Activated B cell treated with CpG ODN at 0.5 μM for 24 hours (primary cell): Measurements from ENCODE around the gene CASQ2. TPM values are rescaled to one million over a fixed set of nuclear protein-coding genes. Genes with fewer than 3 reads are reported as not detected.

Experiments
- ATAC-seq: fragments of 200-7000 bp; cut with Tn5 transposase; one replicate; pipeline ENCODE4 v1.10.0; 2021; ENCODE audit warnings: low read depth, mild to moderate bottlenecking, moderate library complexity
- CTCF ChIA-PET: fragments of 350-600 bp; sonication (Branson Sonifier 250); formaldehyde crosslinking; loops from one replicate; lab custom pipeline; 2021; ENCODE audit warnings: antibody characterized with exemption; lab: Charles Lee
- POLR2A ChIA-PET: fragments of 350-600 bp; sonication (Branson Sonifier 250); formaldehyde crosslinking; loops from one replicate; lab custom pipeline; 2021; ENCODE audit warnings: antibody characterized with exemption; lab: Charles Lee
- DNase-seq: peaks from one replicate; pipeline ENCODE4 v3.0.0; 2022
- H3K27ac Mint-ChIP-seq: one replicate; pipeline ENCODE4 v1.8.0; 2020; ENCODE audit warnings: mixed read lengths
- H3K27me3 Mint-ChIP-seq: one replicate; pipeline ENCODE4 v1.8.0; 2021; ENCODE audit warnings: mixed read lengths
- H3K36me3 Mint-ChIP-seq: one replicate; pipeline ENCODE4 v1.8.0; 2021; ENCODE audit warnings: low read depth, mixed read lengths
- H3K4me1 Mint-ChIP-seq: one replicate; pipeline ENCODE4 v1.8.0; 2021; ENCODE audit warnings: mixed read lengths
- H3K4me3 Mint-ChIP-seq: one replicate; pipeline ENCODE4 v1.8.0; 2020; ENCODE audit warnings: mild to moderate bottlenecking, mixed read lengths
- H3K9me3 Mint-ChIP-seq: one replicate; pipeline ENCODE4 v1.8.0; 2020; ENCODE audit warnings: mixed read lengths
- CTCF ChIP-seq: fragments of 200-600 bp; IDR thresholded peaks from one replicate; pipeline ENCODE4 v1.8.0; 2022; ENCODE audit warnings: antibody characterized with exemption, mild to moderate bottlenecking
- intact Hi-C: fragments of 100-400 bp; cut with micrococcal nuclease; formaldehyde crosslinking; loops from one replicate; pipeline ENCODE4 v1.15.1; 2024
- total RNA-seq: library from RNA; stranded (reverse); gene quantifications from 2 replicates; pipeline ENCODE4 v1.2.3, GENCODE V29; 2022

The CASQ2 gene
- total RNA-seq, 1 donor from 2014 or later = not detected

- ATAC-seq = no peak
- ChIA-PET POLR2A (no interaction called here), CTCF (no interaction called here)
- Mint-ChIP-seq H3K9me3 (no peaks in the 10 kb centered on the region), H3K36me3 (no peaks in the 10 kb centered on the region), H3K4me3 (no peak overlapping the region), H3K4me1 (no peaks in the 10 kb centered on the region), H3K27me3 (no peaks in the 10 kb centered on the region), H3K27ac (no peak overlapping the region)
- intact Hi-C loops = no loop called here
- no peak for DNase-seq
- TF ChIP-seq CTCF = no peak
Measured at GRCh38 chr1:115692224-115692623, 76.3 kb downstream of the CASQ2 start.

- no peak for TF ChIP-seq CTCF
- H3K36me3 Mint-ChIP-seq = no peaks in the 10 kb centered on the region
- CTCF ChIA-PET = no interaction called here
Measured at GRCh38 chr1:115690972-115691371, 77.5 kb downstream of the CASQ2 start.

GRCh38 chr1:115687744-115688143 is 80.8 kb downstream of the CASQ2 start:
- Mint-ChIP-seq H3K36me3 (no peaks in the 10 kb centered on the region), H3K4me1 (no peaks in the 10 kb centered on the region), H3K9me3 (no peaks in the 10 kb centered on the region), H3K27me3 (no peaks in the 10 kb centered on the region), H3K27ac (no peak overlapping the region), H3K4me3 (no peak overlapping the region)
- intact Hi-C loops = no loop called here
- ATAC-seq (no peak), DNase-seq (no peak)
- CTCF ChIA-PET = no interaction called here
- TF ChIP-seq CTCF = no peak
- POLR2A ChIA-PET = no interaction called here

More at GRCh38 chr1:115690972-115691371, 77.5 kb downstream of the CASQ2 start:
- POLR2A ChIA-PET = no interaction called here
- no peak overlapping the region for H3K27ac Mint-ChIP-seq
- H3K4me3 Mint-ChIP-seq = no peak overlapping the region
- DNase-seq = no peak
- no peaks in the 10 kb centered on the region for H3K4me1 Mint-ChIP-seq
- ATAC-seq = no peak
- no peaks in the 10 kb centered on the region for H3K27me3 Mint-ChIP-seq
- H3K9me3 Mint-ChIP-seq = no peaks in the 10 kb centered on the region
- intact Hi-C loops = no loop called here

- no peak overlapping the region for H3K27ac Mint-ChIP-seq
- ATAC-seq = no peak
- H3K36me3 Mint-ChIP-seq = no peaks in the 10 kb centered on the region
- no peak for TF ChIP-seq CTCF
- intact Hi-C loops = no loop called here
- H3K27me3 Mint-ChIP-seq = no peaks in the 10 kb centered on the region
- H3K9me3 Mint-ChIP-seq = no peaks in the 10 kb centered on the region
- ChIA-PET CTCF (no interaction called here), POLR2A (no interaction called here)
- DNase-seq = no peak
- no peak overlapping the region for H3K4me3 Mint-ChIP-seq
- no peaks in the 10 kb centered on the region for H3K4me1 Mint-ChIP-seq
Measured at GRCh38 chr1:115685029-115685705, 83.3 kb downstream of the CASQ2 start.

- H3K36me3 Mint-ChIP-seq = no peaks in the 10 kb centered on the region
- no peaks in the 10 kb centered on the region for H3K9me3 Mint-ChIP-seq
- ATAC-seq (no peak), DNase-seq (no peak)
- no peaks in the 10 kb centered on the region for H3K4me1 Mint-ChIP-seq
- ChIA-PET CTCF (interaction anchor here (1.6 kb wide), 1 partner anchor 24 kb away, joined by 3 read pairs; no protein-coding TSS in a partner anchor), POLR2A (no interaction called here)
- intact Hi-C loops = no loop called here
- no peak for TF ChIP-seq CTCF
- no peak overlapping the region for H3K27ac Mint-ChIP-seq
- H3K27me3 Mint-ChIP-seq = no peaks in the 10 kb centered on the region
- H3K4me3 Mint-ChIP-seq = no peak overlapping the region
Measured at GRCh38 chr1:115682792-115683191, 85.7 kb downstream of the CASQ2 start.
